Measurements from ENCODE around the gene DOCK10.

Gene DOCK10

GRCh38 chr2:225033440-225034318, 8.6 kb downstream of the DOCK10 start:
- TF ChIP-seq POLR2A (IDR thresholded peaks at IDR 0.05; ENCODE audit: low read length) (no peak), GATA1 (IDR thresholded peaks at IDR 0.05; ENCODE audit: low read depth, low read length) (no peak)
- DNase-seq: no peak

GRCh38 chr2:225032246-225032645, 10.0 kb downstream of the DOCK10 start:
- TF ChIP-seq POLR2A (IDR thresholded peaks at IDR 0.05; ENCODE audit: low read length) (no peak), GATA1 (IDR thresholded peaks at IDR 0.05; ENCODE audit: low read depth, low read length) (no peak)
- DNase-seq: no peak

GRCh38 chr2:225031599-225031998, 10.7 kb downstream of the DOCK10 start:
- TF ChIP-seq GATA1 (IDR thresholded peaks at IDR 0.05; ENCODE audit: low read depth, low read length): no peak
- TF ChIP-seq POLR2A (IDR thresholded peaks at IDR 0.05; ENCODE audit: low read length): no peak
- no peak for DNase-seq

GRCh38 chr2:225030893-225031292, 11.4 kb downstream of the DOCK10 start:
- TF ChIP-seq POLR2A (IDR thresholded peaks at IDR 0.05; ENCODE audit: low read length) (no peak), GATA1 (IDR thresholded peaks at IDR 0.05; ENCODE audit: low read depth, low read length) (no peak)
- DNase-seq: no peak

- DNase-seq: no peak
- TF ChIP-seq POLR2A (IDR thresholded peaks at IDR 0.05; ENCODE audit: low read length) (no peak), GATA1 (IDR thresholded peaks at IDR 0.05; ENCODE audit: low read depth, low read length) (no peak)
Measured at GRCh38 chr2:225030203-225030602, 12.1 kb downstream of the DOCK10 start.

- no peak for DNase-seq
- TF ChIP-seq POLR2A (IDR thresholded peaks at IDR 0.05; ENCODE audit: low read length): no peak
- no peak for TF ChIP-seq GATA1 (IDR thresholded peaks at IDR 0.05; ENCODE audit: low read depth, low read length)
Measured at GRCh38 chr2:225028572-225028971, 13.7 kb downstream of the DOCK10 start.

GRCh38 chr2:225027061-225027762, 15.1 kb downstream of the DOCK10 start:
- peak in 1 of 2 experiments; percentile 3 for DNase-seq
- TF ChIP-seq POLR2A (IDR thresholded peaks at IDR 0.05; ENCODE audit: low read length) (no peak), GATA1 (IDR thresholded peaks at IDR 0.05; ENCODE audit: low read depth, low read length) (no peak)

GRCh38 chr2:225025917-225026571, 16.2 kb downstream of the DOCK10 start:
- no peak for DNase-seq
- no peak for TF ChIP-seq GATA1 (IDR thresholded peaks at IDR 0.05; ENCODE audit: low read depth, low read length)
- no peak for TF ChIP-seq POLR2A (IDR thresholded peaks at IDR 0.05; ENCODE audit: low read length)

GRCh38 chr2:225022188-225022587, 20.1 kb downstream of the DOCK10 start:
- no peak for TF ChIP-seq GATA1 (IDR thresholded peaks at IDR 0.05; ENCODE audit: low read depth, low read length)
- TF ChIP-seq POLR2A (IDR thresholded peaks at IDR 0.05; ENCODE audit: low read length): no peak
- no peak for DNase-seq

GRCh38 chr2:225020168-225020849, 22.0 kb downstream of the DOCK10 start:
- no peak for TF ChIP-seq POLR2A (IDR thresholded peaks at IDR 0.05; ENCODE audit: low read length)
- TF ChIP-seq GATA1 (IDR thresholded peaks at IDR 0.05; ENCODE audit: low read depth, low read length): no peak
- no peak for DNase-seq

GRCh38 chr2:225019105-225019504, 23.2 kb downstream of the DOCK10 start:
- TF ChIP-seq GATA1 (IDR thresholded peaks at IDR 0.05; ENCODE audit: low read depth, low read length) (no peak), POLR2A (IDR thresholded peaks at IDR 0.05; ENCODE audit: low read length) (no peak)
- no peak for DNase-seq

- DNase-seq: no peak
- TF ChIP-seq POLR2A (IDR thresholded peaks at IDR 0.05; ENCODE audit: low read length) (no peak), GATA1 (IDR thresholded peaks at IDR 0.05; ENCODE audit: low read depth, low read length) (no peak)
Measured at GRCh38 chr2:225017713-225018112, 24.6 kb downstream of the DOCK10 start.

GRCh38 chr2:225017098-225017685, 25.1 kb downstream of the DOCK10 start:
- TF ChIP-seq POLR2A (IDR thresholded peaks at IDR 0.05; ENCODE audit: low read length) (no peak), GATA1 (IDR thresholded peaks at IDR 0.05; ENCODE audit: low read depth, low read length) (no peak)
- no peak for DNase-seq

Measured in erythroblast (primary cell).